Measurements from ENCODE around the gene SNX11.
"Not testable (repeated sequence)": the region's sequence is repeated elsewhere in the genome, so short reads cannot be mapped to it uniquely, and the experiment has no call there.

Gene SNX11, protein sequence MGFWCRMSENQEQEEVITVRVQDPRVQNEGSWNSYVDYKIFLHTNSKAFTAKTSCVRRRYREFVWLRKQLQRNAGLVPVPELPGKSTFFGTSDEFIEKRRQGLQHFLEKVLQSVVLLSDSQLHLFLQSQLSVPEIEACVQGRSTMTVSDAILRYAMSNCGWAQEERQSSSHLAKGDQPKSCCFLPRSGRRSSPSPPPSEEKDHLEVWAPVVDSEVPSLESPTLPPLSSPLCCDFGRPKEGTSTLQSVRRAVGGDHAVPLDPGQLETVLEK

GRCh38 chr17:48107137-48108055 is at the start of gene SNX11:
Gene SNX11, plus strand, starts transcription at chr17:48107766. Its CDS starts 4,278 bp downstream, at chr17:48112044.
- DNase-seq (ENCODE audit: low read depth in 2 of 2) = peak; percentile 85 to 87

DNA sequence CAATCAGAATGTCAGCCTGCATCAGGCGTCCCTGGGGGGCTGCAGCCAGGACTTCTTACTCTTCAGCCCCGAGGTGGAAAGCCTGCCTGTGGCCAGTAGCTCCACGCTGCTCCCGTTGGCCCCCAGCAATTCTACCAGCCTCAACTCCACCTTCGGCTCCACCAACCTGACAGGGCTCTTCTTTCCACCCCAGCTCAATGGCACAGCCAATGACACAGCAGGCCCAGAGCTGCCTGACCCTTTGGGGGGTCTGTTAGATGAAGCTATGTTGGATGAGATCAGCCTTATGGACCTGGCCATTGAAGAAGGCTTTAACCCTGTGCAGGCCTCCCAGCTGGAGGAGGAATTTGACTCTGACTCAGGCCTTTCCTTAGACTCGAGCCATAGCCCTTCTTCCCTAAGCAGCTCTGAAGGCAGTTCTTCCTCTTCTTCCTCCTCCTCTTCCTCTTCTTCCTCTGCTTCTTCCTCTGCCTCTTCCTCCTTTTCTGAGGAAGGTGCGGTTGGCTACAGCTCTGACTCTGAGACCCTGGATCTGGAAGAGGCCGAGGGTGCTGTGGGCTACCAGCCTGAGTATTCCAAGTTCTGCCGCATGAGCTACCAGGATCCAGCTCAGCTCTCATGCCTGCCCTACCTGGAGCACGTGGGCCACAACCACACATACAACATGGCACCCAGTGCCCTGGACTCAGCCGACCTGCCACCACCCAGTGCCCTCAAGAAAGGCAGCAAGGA is 49.0 kb upstream of the SNX11 start:
- DNase-seq (ENCODE audit: low read depth in 2 of 2) = no peak

DNA sequence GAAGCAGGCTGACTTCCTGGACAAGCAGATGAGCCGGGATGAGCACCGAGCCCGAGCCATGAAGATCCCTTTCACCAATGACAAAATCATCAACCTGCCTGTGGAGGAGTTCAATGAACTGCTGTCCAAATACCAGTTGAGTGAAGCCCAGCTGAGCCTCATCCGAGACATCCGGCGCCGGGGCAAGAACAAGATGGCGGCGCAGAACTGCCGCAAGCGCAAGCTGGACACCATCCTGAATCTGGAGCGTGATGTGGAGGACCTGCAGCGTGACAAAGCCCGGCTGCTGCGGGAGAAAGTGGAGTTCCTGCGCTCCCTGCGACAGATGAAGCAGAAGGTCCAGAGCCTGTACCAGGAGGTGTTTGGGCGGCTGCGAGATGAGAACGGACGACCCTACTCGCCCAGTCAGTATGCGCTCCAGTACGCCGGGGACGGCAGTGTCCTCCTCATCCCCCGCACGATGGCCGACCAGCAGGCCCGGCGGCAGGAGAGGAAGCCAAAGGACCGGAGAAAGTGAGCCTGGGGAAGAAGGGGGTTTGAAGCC is 48.4 kb upstream of the SNX11 start:
- no peak for DNase-seq (ENCODE audit: low read depth in 2 of 2)

GRCh38 chr17:48060249-48060648 is 47.3 kb upstream of the SNX11 start:
- DNase-seq (ENCODE audit: low read depth in 2 of 2) = no peak

DNA sequence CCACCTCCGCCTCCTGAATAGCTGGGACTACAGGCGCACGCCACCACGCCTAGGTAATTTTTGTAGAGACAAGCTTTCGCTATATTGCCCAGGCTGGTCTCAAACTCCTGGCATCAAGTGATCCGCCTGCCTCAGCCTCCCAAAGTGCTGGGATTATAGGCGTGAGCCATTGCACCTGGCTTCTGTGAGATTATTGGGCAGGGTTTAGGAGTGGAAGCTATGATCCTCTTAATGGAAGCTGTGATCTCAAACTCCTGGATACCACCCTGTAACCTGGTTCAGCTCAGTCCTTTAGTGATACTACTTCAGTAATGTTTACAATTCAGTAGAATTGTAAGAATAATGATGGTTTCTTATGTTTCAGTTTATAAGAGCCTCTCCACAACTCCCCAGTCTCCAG is 45.3 kb upstream of the SNX11 start:
- DNase-seq (ENCODE audit: low read depth in 2 of 2) = no peak

DNA sequence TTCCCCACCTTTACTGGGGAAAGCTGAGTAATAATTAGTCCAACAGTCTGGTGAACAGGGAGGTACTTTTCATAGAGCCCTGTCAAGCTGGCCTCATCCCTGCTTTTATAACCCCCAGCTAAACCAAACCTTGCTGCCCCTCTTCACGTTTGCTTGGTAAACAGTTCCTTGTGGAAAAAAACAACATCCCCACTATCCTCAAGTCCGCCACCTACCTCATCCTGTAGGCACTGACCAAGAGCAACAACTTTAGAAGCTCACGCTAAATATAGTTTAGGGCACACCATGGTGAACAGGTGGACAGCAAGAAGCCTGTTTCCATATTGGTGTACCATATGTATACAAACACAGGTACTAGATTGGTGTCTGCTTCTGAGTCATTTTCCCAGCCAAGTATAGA is 42.9 kb upstream of the SNX11 start:
- no peak for DNase-seq (ENCODE audit: low read depth in 2 of 2)

GRCh38 chr17:48066192-48066591 is 41.4 kb upstream of the SNX11 start:
- no peak for DNase-seq (ENCODE audit: low read depth in 2 of 2)

GRCh38 chr17:48066656-48067055 is 40.9 kb upstream of the SNX11 start:
- no peak for DNase-seq (ENCODE audit: low read depth in 2 of 2)

DNA sequence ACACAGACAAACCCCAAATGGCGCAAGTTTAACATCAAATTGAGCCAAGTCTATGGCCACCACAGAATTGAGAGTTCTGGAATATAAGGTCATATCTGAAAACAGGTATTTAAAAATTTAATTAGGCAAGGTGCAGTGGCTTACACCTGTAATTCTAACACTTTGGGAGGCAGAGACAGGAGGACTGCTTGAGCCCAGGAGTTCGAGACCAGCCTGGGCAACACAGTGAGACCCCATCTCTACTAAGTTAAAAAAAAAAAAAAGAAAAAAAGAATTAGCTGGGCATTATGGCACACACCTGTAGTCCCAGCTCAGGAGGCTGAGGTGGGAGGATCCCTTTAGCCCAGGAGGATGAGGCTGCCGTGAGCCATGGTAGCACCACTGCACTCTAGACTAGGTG is 40.3 kb upstream of the SNX11 start:
- no peak for DNase-seq (ENCODE audit: low read depth in 2 of 2)

DNA sequence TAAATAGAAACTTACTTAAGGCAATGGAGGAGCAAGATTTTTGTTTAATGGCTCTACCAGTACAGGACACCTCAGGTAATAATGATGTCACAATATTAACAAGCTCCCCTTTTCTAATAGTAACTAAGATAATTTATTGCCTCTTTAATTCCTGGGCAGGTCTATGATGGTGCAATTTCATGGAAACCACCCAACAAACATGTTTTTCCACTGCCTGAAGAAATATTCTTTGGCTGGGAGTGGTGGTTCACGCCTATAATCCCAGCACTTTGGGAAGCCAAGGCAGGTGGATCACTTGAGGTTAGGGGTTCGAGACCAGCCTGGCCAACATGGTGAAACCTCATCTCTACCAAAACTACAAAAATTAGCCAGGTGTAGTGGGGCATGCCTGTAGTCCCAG is 39.8 kb upstream of the SNX11 start:
- DNase-seq (ENCODE audit: low read depth in 2 of 2) = not testable (repeated sequence)

- DNase-seq (ENCODE audit: low read depth in 2 of 2) = no peak
Observed at GRCh38 chr17:48068491-48068961, 39.0 kb upstream of the SNX11 start.

GRCh38 chr17:48070195-48070594 is 37.4 kb upstream of the SNX11 start:
- no peak for DNase-seq (ENCODE audit: low read depth in 2 of 2)

- no peak for DNase-seq (ENCODE audit: low read depth in 2 of 2)
Observed at GRCh38 chr17:48071654-48072053, 35.9 kb upstream of the SNX11 start.

DNA sequence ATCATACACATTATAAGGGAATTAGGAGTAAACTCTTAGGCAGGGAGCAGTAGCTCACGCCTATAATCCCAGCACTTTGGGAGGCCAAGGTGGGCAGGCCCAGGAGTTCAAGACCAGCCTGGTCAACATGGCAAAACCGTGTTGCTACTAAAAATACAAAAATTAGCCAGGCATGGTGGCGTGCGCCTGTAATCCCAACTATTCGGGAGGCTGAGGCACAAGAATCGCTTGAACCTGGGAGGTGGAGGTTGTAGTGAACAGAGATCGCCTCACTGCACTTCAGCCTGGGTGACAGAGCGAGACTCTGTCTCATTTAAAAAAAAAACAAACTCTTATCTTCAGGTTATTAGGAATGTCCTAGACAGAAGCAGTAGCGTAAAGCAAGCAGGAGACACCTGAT is 34.8 kb upstream of the SNX11 start:
- not testable (repeated sequence) for DNase-seq (ENCODE audit: low read depth in 2 of 2)

DNA sequence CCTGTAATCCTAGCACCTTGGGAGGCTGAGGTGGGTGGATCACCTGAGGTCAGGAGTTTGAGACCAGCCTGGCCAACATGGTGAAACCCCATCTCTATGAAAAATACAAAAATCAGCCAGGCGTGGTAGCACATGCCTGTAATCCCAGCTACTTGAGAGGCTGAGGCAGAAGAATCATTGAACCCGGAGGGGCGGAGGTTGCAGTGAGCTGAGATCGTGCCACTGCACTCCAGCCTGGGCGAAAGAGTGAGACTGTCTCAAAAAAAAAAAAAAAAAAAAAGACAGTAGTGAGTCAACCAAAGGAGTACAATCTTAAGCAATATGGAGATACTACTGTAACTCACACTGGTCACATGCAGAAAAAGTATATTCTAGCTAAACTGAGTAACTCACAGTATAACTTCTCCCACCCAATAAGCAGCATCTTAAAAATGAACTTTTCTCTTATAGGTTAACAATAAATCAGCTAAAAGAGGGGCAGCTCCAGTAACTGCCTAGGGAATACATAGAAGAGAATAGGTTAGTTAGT is 33.9 kb upstream of the SNX11 start:
- not testable (repeated sequence) for DNase-seq (ENCODE audit: low read depth in 2 of 2)

DNA sequence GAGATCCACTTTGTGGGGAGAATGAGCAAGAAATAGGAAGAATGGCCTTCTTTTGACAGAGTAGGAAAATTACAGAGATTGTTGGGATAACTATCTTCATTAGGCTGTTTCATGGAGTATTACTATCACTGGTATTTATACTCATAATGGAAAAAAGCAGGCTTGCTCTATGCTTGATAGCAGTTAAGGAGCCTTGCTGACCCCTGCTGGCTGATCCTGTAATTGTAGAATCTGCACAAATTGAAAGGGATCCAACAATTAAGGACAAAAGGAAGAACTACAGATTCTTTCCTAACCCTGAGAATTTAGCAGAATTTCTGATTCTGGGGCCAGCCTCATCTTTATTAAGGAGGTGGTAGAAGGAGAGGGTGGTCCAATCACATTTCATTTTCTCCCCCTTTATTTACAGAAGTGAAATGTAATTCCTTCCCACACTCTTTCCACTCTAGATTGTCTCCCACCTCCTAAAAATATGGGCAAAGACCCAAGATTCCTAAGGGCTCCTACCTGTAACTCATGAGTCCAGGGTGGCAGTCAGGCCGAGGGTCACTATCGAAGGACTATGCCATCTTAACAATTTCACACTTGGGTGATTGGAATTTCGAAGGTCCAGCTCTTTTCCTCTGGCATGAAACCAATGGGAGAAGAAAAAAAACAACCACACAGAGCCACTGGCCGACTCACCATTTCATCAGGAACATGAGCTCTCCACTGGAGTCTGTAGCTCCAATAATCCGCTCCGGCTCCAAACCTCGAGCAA is 33.1 kb upstream of the SNX11 start:
- DNase-seq (ENCODE audit: low read depth in 2 of 2) = peak; percentile 23 to 28

DNA sequence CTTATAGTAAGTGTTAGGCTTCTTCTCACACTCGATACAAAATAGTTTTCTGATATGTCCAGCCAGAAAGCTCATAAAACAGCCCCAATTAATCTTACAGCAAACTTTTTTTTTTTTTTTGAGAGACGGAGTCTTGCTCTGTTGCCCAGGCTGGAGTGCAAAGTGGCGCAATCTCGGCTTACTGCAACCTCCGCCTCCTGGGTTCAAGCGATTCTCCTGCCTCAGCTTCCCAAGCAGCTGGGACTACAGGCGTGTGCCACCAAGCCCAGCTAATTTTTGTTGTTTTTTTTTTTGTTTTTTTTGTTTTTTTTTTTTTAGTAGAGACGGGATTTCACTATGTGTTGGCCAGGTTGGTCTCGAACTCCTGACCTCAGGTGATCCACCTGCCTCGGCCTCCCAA is 30.4 kb upstream of the SNX11 start:
- DNase-seq (ENCODE audit: low read depth in 2 of 2) = not testable (repeated sequence)

GRCh38 chr17:48081858-48082257 is 25.7 kb upstream of the SNX11 start:
- DNase-seq (ENCODE audit: low read depth in 2 of 2) = no peak

- DNase-seq (ENCODE audit: low read depth in 2 of 2) = no peak
Observed at GRCh38 chr17:48084932-48085331, 22.6 kb upstream of the SNX11 start.

DNA sequence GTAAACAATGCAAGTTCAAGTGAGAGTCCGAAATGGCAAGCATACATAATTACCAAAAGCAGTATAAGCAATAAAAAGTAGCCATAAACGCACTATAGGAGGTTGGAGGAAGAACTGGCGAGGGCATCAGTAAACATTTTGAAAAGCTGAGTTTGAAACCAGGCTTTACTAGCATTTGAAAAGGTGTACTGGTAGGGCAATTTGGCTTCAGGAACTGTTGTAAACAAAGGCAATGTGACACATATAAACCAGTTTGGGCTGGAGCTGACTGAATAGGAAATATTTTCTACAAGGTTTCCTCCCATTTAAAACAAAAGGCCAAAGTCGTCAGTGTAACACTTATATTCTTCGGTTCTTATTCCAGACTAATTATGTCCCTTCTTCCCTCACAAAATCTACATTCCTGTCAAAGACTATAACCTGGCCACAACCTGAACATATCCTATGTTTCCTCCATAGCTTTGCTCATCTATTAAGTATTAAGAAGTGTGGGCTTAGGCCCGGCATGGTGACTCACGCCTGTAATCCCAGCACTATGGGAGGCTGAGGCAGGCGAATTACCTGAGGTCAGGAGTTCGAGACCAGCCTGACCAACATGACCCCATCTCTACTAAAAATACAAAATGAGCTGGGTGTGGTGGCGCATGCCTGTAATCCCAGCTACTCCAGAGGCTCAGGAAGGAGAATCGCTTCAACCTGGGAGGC is 14.1 kb upstream of the SNX11 start:
- no peak for DNase-seq (ENCODE audit: low read depth in 2 of 2)

All from stimulated activated CD8-positive, alpha-beta memory T cell treated with anti-CD3 and anti-CD28 coated beads, Interleukin-15, amount 100 ng/mL, for 48 hours (primary cell).